Panc1 (cell line): ENCODE data around the gene ZC3H13. TPM values are rescaled to one million over a fixed set of nuclear protein-coding genes. Genes with fewer than 3 reads are reported as not detected.

Experiments used
- ATAC-seq: fragments of 200-7000 bp; cut with Tn5 transposase; 2 replicates; pipeline ENCODE4 v1.9.1; 2020; ENCODE audit warnings: mild to moderate bottlenecking, moderate library complexity
- BruUV-seq: library from RNA; stranded (reverse); fragments of 400-500 nt; replicated peaks from 2 replicates; lab custom pipeline; 2021; lab: Mats Ljungman, UMichigan
- CTCF ChIA-PET: fragments of 300-600 bp; sonication (Branson Sonifier 250); formaldehyde crosslinking; loops from one replicate; lab custom pipeline; 2022; ENCODE audit warnings: antibody characterized with exemption; lab: Charles Lee
- POLR2A ChIA-PET: fragments of 300-600 bp; sonication (Branson Sonifier 250); formaldehyde crosslinking; loops from one replicate; lab custom pipeline; 2022; ENCODE audit warnings: antibody characterized with exemption; lab: Charles Lee
- DNase-seq: peaks from one replicate; pipeline ENCODE4 v3.0.0-alpha.2; 2010; ENCODE audit warnings: low read depth, low spot score
- H3K27ac ChIP-seq: 2 replicates; pipeline ENCODE4 v1.5.1; 2011; ENCODE audit warnings: mild to moderate bottlenecking, low read length, inconsistent platforms
- H3K27me3 ChIP-seq: fragments of 200-500 bp; sonication (Bioruptor generic); 2 replicates; pipeline ENCODE4 v1.6.0; 2014; ENCODE audit warnings: low read length, inconsistent platforms; ENCODE audit not compliant: control insufficient read depth, insufficient read depth
- H3K36me3 ChIP-seq: fragments of 200-500 bp; sonication (Bioruptor generic); 2 replicates; pipeline ENCODE4 v1.5.1; 2014; ENCODE audit warnings: inconsistent platforms, mild to moderate bottlenecking, low read length, moderate library complexity; ENCODE audit not compliant: control insufficient read depth, insufficient read depth
- H3K4me1 ChIP-seq: 2 replicates; pipeline ENCODE4 v1.5.1; 2011; ENCODE audit warnings: inconsistent platforms, mild to moderate bottlenecking, low read length, moderate library complexity; ENCODE audit not compliant: control insufficient read depth, insufficient read depth
- H3K4me3 ChIP-seq, 2 experiments: 2 replicates each; pipeline ENCODE4 v1.5.1; 2011 to 2012; ENCODE audit warnings: low read depth in 2 of 2, low read length in 2 of 2, mild to moderate bottlenecking in 2 of 2, inconsistent platforms in 1 of 2, moderate library complexity in 1 of 2
- H3K9me3 ChIP-seq: fragments of 200-500 bp; sonication (Bioruptor generic); 2 replicates; pipeline ENCODE4 v1.5.1; 2014; ENCODE audit warnings: low read depth, mild to moderate bottlenecking, inconsistent platforms, low read length, moderate library complexity; ENCODE audit not compliant: control insufficient read depth, insufficient read depth
- POLR2AphosphoS5 ChIP-seq: IDR thresholded peaks from 2 replicates; pipeline ENCODE4 v1.6.1; 2012; ENCODE audit warnings: mild to moderate bottlenecking, low read depth, low read length, moderate library complexity
- SIN3A ChIP-seq: IDR thresholded peaks from 2 replicates; pipeline ENCODE4 v1.6.1; 2012; ENCODE audit warnings: low read depth, mild to moderate bottlenecking, low read length, moderate library complexity, borderline replicate concordance; ENCODE audit not compliant: insufficient read depth
- TCF7L2 ChIP-seq: IDR thresholded peaks from 2 replicates; pipeline ENCODE4 v1.6.1; 2011; ENCODE audit warnings: mild to moderate bottlenecking, low read depth, low read length, inconsistent platforms
- in situ Hi-C: cut with HindIII; loops from 2 replicates; pipeline ENCODE4 v1.10.0; 2016; ENCODE audit warnings: low sequenced_read_pairs, low pct_unique_long_range_greater_than_20kb
- intact Hi-C: fragments of 100-400 bp; cut with micrococcal nuclease; formaldehyde crosslinking; loops from one replicate; pipeline ENCODE4 v1.10.0; 2022; ENCODE audit not compliant: unreplicated experiment
- total RNA-seq: library from RNA; stranded (reverse); gene quantifications from one replicate; pipeline ENCODE4 v1.2.1, GENCODE V29; 2021; ENCODE audit not compliant: unreplicated experiment
- TF ChIP-seq, protein P1 (sequence below): fragments of 450-650 bp; IDR thresholded peaks from 2 replicates; pipeline ENCODE4 v1.5.1; 2017; ENCODE audit warnings: mild to moderate bottlenecking
- TF ChIP-seq, protein P2 (sequence below), 2 experiments: IDR thresholded peaks; 2 replicates each; pipeline ENCODE4 v1.6.1; 2011 to 2012; ENCODE audit warnings: low read depth in 2 of 2, control low read depth in 1 of 2, low read length in 1 of 2, mild to moderate bottlenecking in 1 of 2, moderate library complexity in 1 of 2; ENCODE audit not compliant: insufficient read depth in 1 of 2

ZC3H13 gene
- total RNA-seq, 1 experiment from 2014 or later = 25.3 TPM

DNA sequence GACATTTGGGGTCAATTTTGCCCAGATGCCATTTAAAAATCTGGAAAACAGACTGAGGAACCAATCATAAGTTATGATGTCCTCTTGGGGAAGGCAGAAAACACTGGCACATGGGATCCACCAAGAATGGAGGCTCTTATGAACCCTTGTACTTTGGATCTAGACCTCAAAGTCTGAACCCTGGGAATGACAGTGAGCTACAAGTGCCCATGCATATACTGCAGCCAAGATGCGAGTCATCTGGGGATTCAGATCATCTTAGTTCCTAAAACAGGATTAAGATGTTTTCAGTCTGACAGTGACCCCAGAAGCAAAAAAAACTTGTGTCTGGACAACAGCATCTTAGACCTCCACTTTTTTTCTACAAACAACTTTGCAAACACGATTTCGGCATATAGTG lies 100.8 kb downstream of the ZC3H13 start:
- H3K27me3 ChIP-seq = no peaks in the 10 kb centered on the region
- TF ChIP-seq POLR2AphosphoS5 (no peak), SIN3A (no peak), TCF7L2 (no peak)
- TF ChIP-seq, protein P1, sequence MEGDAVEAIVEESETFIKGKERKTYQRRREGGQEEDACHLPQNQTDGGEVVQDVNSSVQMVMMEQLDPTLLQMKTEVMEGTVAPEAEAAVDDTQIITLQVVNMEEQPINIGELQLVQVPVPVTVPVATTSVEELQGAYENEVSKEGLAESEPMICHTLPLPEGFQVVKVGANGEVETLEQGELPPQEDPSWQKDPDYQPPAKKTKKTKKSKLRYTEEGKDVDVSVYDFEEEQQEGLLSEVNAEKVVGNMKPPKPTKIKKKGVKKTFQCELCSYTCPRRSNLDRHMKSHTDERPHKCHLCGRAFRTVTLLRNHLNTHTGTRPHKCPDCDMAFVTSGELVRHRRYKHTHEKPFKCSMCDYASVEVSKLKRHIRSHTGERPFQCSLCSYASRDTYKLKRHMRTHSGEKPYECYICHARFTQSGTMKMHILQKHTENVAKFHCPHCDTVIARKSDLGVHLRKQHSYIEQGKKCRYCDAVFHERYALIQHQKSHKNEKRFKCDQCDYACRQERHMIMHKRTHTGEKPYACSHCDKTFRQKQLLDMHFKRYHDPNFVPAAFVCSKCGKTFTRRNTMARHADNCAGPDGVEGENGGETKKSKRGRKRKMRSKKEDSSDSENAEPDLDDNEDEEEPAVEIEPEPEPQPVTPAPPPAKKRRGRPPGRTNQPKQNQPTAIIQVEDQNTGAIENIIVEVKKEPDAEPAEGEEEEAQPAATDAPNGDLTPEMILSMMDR = no peak
- TF ChIP-seq, protein P2, sequence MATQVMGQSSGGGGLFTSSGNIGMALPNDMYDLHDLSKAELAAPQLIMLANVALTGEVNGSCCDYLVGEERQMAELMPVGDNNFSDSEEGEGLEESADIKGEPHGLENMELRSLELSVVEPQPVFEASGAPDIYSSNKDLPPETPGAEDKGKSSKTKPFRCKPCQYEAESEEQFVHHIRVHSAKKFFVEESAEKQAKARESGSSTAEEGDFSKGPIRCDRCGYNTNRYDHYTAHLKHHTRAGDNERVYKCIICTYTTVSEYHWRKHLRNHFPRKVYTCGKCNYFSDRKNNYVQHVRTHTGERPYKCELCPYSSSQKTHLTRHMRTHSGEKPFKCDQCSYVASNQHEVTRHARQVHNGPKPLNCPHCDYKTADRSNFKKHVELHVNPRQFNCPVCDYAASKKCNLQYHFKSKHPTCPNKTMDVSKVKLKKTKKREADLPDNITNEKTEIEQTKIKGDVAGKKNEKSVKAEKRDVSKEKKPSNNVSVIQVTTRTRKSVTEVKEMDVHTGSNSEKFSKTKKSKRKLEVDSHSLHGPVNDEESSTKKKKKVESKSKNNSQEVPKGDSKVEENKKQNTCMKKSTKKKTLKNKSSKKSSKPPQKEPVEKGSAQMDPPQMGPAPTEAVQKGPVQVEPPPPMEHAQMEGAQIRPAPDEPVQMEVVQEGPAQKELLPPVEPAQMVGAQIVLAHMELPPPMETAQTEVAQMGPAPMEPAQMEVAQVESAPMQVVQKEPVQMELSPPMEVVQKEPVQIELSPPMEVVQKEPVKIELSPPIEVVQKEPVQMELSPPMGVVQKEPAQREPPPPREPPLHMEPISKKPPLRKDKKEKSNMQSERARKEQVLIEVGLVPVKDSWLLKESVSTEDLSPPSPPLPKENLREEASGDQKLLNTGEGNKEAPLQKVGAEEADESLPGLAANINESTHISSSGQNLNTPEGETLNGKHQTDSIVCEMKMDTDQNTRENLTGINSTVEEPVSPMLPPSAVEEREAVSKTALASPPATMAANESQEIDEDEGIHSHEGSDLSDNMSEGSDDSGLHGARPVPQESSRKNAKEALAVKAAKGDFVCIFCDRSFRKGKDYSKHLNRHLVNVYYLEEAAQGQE (IDR thresholded peaks at IDR 0.05; ENCODE audit: insufficient read depth in 1 of 2, low read depth in 2 of 2, low read length in 1 of 2) = no peak
- H3K4me3 ChIP-seq = no peak overlapping the region
- CTCF ChIA-PET = no interaction called here
- H3K9me3 ChIP-seq = no peaks in the 10 kb centered on the region
- intact Hi-C loops (no loop called here), in situ Hi-C loops (no loop called here)
- DNase-seq (no peak), ATAC-seq (no peak)
- no TSS peak for BruUV-seq
- no peak overlapping the region for H3K27ac ChIP-seq
- POLR2A ChIA-PET = no interaction called here
- H3K36me3 ChIP-seq = no peaks in the 10 kb centered on the region; the same call in 1 of the 2 replicates
- H3K4me1 ChIP-seq = no peaks in the 10 kb centered on the region

DNA sequence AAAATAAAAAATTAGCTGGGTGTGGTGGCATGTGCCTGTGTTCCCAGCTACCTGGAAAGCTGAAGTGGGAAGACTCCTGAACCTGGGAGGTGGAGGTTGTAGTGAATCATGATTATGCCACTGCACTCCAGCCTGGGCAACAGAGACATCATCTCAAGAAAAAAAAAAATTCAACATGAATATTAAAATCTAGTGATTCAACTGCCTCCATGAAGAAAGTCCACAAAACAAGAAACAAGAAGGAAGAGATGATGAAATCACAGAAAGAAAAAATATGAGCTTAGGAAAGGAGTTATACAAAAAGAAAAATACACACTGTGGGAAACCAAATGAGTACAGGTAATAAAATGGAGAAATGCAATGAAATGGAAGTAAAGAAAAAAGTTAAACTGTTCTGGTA lies 101.4 kb downstream of the ZC3H13 start:
- in situ Hi-C loops = no loop called here

More for the DNA sequence above, 101.4 kb downstream of the ZC3H13 start:
- DNase-seq (no peak), ATAC-seq (no peak)
- no peaks in the 10 kb centered on the region for H3K27me3 ChIP-seq
- H3K4me1 ChIP-seq = no peaks in the 10 kb centered on the region
- POLR2A ChIA-PET = no interaction called here
- intact Hi-C loops = no loop called here
- CTCF ChIA-PET = no interaction called here
- no peak overlapping the region for H3K4me3 ChIP-seq
- H3K36me3 ChIP-seq = no peaks in the 10 kb centered on the region
- no peaks in the 10 kb centered on the region for H3K9me3 ChIP-seq
- BruUV-seq = no TSS peak
- H3K27ac ChIP-seq = no peak overlapping the region
- TF ChIP-seq TCF7L2 = no peak
- TF ChIP-seq, protein P1 = no peak
- no peak for TF ChIP-seq SIN3A
- TF ChIP-seq, protein P2 (IDR thresholded peaks at IDR 0.05; ENCODE audit: insufficient read depth in 1 of 2, low read depth in 2 of 2, low read length in 1 of 2) = no peak
- no peak for TF ChIP-seq POLR2AphosphoS5
